Keratinocyte (primary cell): ENCODE results near the gene TBRG4. TPM values are rescaled to one million over a fixed set of nuclear protein-coding genes. Genes with fewer than 3 reads are reported as not detected.

Experiments
- DNase-seq: peaks from one replicate; pipeline ENCODE4 v3.0.0-alpha.2; 2011; ENCODE audit warnings: low read depth, missing footprints, low spot score
- FAIRE-seq: peaks from 2 replicates; lab custom pipeline; 2011; peaks lifted over from hg19 to GRCh38; lab: Jason Lieb, UNC
- H2AFZ ChIP-seq: 2 replicates; pipeline ENCODE4 v1.6.0; 2012; ENCODE audit warnings: low read length, control low read depth, inconsistent platforms; ENCODE audit not compliant: control insufficient read depth
- H3K27ac ChIP-seq: 2 replicates; pipeline ENCODE4 v1.5.1; 2011; ENCODE audit warnings: low read length; ENCODE audit not compliant: control insufficient read depth, insufficient read depth
- H3K27me3 ChIP-seq: 3 replicates; pipeline ENCODE4 v1.6.0; 2011; ENCODE audit warnings: low read length; ENCODE audit not compliant: control insufficient read depth, insufficient read depth; ENCODE audit errors: extremely low read depth
- H3K36me3 ChIP-seq, 2 experiments: 2 replicates in 1 of 2; 3 replicates in 1 of 2; pipeline ENCODE4 v1.5.1; 2011; ENCODE audit warnings: low read length in 2 of 2, mild to moderate bottlenecking in 1 of 2; ENCODE audit not compliant: control insufficient read depth in 2 of 2, insufficient read depth in 2 of 2; ENCODE audit errors: extremely low read depth in 1 of 2
- H3K4me1 ChIP-seq: 3 replicates; pipeline ENCODE4 v1.5.1; 2011; ENCODE audit warnings: low read length; ENCODE audit not compliant: control insufficient read depth, insufficient read depth; ENCODE audit errors: extremely low read depth
- H3K4me2 ChIP-seq: 3 replicates; pipeline ENCODE4 v1.6.0; 2011; ENCODE audit warnings: low read depth, low read length; ENCODE audit not compliant: control insufficient read depth, insufficient read depth; ENCODE audit errors: extremely low read depth
- H3K4me3 ChIP-seq, 3 experiments: fragments of 200-600 bp in 1 of 3; sonication (generic) in 1 of 3; 2 replicates in 2 of 3; 3 replicates in 1 of 3; pipeline ENCODE4 v1.5.1; 2011 to 2016; ENCODE audit warnings: low read length in 3 of 3, mild to moderate bottlenecking in 3 of 3, control low read depth in 2 of 3, inconsistent platforms in 1 of 3, low read depth in 1 of 3, mixed read lengths in 1 of 3, mixed run types in 1 of 3, moderate library complexity in 1 of 3; ENCODE audit not compliant: control insufficient read depth in 2 of 3, insufficient read depth in 2 of 3; ENCODE audit errors: extremely low read depth in 1 of 3
- H3K79me2 ChIP-seq: 2 replicates; pipeline ENCODE4 v1.6.0; 2012; ENCODE audit warnings: low read length; ENCODE audit not compliant: control insufficient read depth, insufficient read depth
- H3K9ac ChIP-seq: 3 replicates; pipeline ENCODE4 v1.6.0; 2011; ENCODE audit warnings: low read length; ENCODE audit not compliant: control insufficient read depth, insufficient read depth; ENCODE audit errors: extremely low read depth
- H3K9me1 ChIP-seq: 3 replicates; pipeline ENCODE4 v1.6.0; 2011; ENCODE audit warnings: low read length; ENCODE audit not compliant: control insufficient read depth, insufficient read depth; ENCODE audit errors: extremely low read depth
- H3K9me3 ChIP-seq: 2 replicates; pipeline ENCODE4 v1.5.1; 2012; ENCODE audit warnings: low read depth, low read length; ENCODE audit not compliant: control insufficient read depth
- H4K20me1 ChIP-seq: 3 replicates; pipeline ENCODE4 v1.6.0; 2011; ENCODE audit warnings: low read length; ENCODE audit not compliant: control insufficient read depth, insufficient read depth; ENCODE audit errors: extremely low read depth
- EZH2 ChIP-seq: IDR thresholded peaks from one replicate; pipeline ENCODE4 v1.6.1; 2012; ENCODE audit warnings: inconsistent platforms, mild to moderate bottlenecking, low read length, moderate library complexity
- dilution Hi-C: fragments of 300-500 bp; cut with MboI; formaldehyde crosslinking; loops from one replicate; pipeline ENCODE4 v1.7.0; 2020; ENCODE audit warnings: low sequenced_read_pairs; ENCODE audit not compliant: extremely low pct_ligation_motif_present
- polyA plus RNA-seq, 5 experiments: library from polyadenylated mRNA; depleted of rRNA in 3 of 5; stranded (reverse) in 3 of 5; stranded (forward) in 1 of 5; unstranded in 1 of 5; fragments of >200 nt; gene quantifications; 1 replicate in 1 of 5; 2 replicates in 3 of 5; 3 replicates in 1 of 5; pipeline versions ENCODE4 v1.2.1 to v1.2.3, GENCODE V29; 2011 to 2012; ENCODE audit warnings: missing spikeins in 2 of 5, low read depth in 1 of 5, low replicate concordance in 1 of 5
- TF ChIP-seq, protein P1 (sequence below), 3 experiments: IDR thresholded peaks in 1 of 3; conservative IDR thresholded peaks in 1 of 3; optimal IDR thresholded peaks in 1 of 3; 2 replicates in 2 of 3; 3 replicates in 1 of 3; pipeline versions ENCODE3 to v1.5.1; 2011; ENCODE audit warnings: low read length in 3 of 3, mild to moderate bottlenecking in 3 of 3, moderate library complexity in 2 of 3, control low read depth in 1 of 3, inconsistent platforms in 1 of 3; ENCODE audit not compliant: insufficient read depth in 2 of 3; ENCODE audit errors: extremely low read depth in 1 of 3

The TBRG4 gene
- polyA plus RNA-seq, 1 donor (not counting 4 experiments of a cell fraction or from before 2014, with no cell fraction given) = 90.5 TPM

DNA sequence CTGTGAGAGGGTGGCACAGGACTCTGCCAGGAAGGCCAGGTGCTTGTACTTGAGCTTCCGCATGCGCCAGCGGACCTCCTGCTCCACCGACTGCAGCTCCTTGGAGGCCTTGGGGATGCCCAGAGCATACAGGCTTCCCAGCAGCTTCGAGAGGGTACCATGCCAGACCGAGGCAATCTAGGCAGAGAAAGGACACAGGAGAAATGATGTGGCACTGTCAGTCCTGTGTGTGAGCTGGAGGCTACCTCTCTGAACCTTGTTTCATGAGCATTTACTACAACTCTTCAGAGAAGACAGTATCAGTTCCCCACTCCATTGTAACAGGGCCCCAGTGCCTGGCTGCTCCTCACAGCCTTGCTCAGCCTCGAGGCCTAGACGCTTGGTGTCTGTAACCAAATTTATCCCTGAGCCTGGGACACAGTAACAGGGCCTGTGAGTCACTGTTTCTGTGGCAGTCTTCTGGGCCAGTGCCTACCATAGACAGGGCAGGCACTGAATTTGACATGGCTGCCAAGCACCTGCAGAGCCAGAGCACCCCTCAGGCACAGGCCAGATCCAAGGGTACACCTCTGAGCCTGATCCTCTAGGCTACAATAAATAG lies 5.8 kb downstream of the TBRG4 start:
- peaks cover 9% of the 10 kb centered on the region for H4K20me1 ChIP-seq
- H3K4me1 ChIP-seq = peaks cover 17% of the 10 kb centered on the region
- no peaks in the 10 kb centered on the region for H3K9me3 ChIP-seq
- no peaks in the 10 kb centered on the region for H3K9me1 ChIP-seq
- no peak for FAIRE-seq
- no peak overlapping the region for H3K4me2 ChIP-seq
- H3K4me3 ChIP-seq = no peak overlapping the region
- DNase-seq = no peak
- no peak overlapping the region for H3K27ac ChIP-seq
- peaks cover 76% of the 10 kb centered on the region for H3K79me2 ChIP-seq
- TF ChIP-seq, protein P1, sequence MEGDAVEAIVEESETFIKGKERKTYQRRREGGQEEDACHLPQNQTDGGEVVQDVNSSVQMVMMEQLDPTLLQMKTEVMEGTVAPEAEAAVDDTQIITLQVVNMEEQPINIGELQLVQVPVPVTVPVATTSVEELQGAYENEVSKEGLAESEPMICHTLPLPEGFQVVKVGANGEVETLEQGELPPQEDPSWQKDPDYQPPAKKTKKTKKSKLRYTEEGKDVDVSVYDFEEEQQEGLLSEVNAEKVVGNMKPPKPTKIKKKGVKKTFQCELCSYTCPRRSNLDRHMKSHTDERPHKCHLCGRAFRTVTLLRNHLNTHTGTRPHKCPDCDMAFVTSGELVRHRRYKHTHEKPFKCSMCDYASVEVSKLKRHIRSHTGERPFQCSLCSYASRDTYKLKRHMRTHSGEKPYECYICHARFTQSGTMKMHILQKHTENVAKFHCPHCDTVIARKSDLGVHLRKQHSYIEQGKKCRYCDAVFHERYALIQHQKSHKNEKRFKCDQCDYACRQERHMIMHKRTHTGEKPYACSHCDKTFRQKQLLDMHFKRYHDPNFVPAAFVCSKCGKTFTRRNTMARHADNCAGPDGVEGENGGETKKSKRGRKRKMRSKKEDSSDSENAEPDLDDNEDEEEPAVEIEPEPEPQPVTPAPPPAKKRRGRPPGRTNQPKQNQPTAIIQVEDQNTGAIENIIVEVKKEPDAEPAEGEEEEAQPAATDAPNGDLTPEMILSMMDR (optimal IDR thresholded peaks at IDR 0.05 in 1 of 3, IDR thresholded peaks at IDR 0.05 in 1 of 3, conservative IDR thresholded peaks at IDR 0.05 in 1 of 3; ENCODE audit: extremely low read depth in 1 of 3, insufficient read depth in 2 of 3, low read length in 3 of 3) = no peak
- TF ChIP-seq EZH2 = no peak
- no peak overlapping the region for H2AFZ ChIP-seq
- dilution Hi-C loops = no loop called here
- no peaks in the 10 kb centered on the region for H3K27me3 ChIP-seq
- peaks cover 64 to 84% of the 10 kb centered on the region in 2 experiments for H3K36me3 ChIP-seq
- no peak overlapping the region for H3K9ac ChIP-seq

DNA sequence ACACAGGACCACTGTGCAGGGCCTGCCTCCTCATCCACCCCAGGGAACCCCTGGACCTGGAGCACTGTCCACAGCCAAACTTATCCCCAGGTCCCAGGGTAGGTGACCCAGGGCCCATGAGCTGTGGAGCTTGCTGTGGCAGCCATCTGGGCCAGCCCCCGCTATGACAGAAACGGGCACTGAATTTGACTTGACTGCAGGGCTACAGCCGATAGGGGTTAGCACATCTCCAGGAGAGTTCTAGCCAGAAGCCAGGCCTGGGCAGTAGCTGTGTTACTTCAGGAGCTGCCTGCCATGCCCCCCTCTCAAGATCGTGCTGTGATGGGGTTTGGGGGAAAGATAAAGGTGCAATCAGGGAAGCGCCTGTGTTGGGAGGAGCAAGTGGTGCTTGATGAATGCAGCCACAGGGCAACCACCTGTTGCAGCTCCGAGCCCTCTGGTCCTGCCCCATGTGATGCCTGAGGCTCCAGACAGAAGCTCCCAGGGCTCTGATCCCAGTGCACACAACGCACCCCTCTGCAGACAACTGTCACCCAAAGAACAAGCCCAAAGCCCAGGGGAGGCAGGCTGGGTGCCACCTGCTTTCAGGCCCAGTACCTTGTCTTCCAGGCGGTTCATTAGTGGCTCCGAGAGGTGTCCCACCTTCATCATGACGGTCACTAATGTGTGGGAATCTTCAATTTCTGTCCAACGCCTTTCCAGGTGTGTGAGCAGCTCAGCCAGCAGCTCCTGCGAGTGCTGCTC lies 6.5 kb downstream of the TBRG4 start:
- Histone ChIP-seq H3K9me3 (no peaks in the 10 kb centered on the region), H3K36me3 (peaks cover 67 to 88% of the 10 kb centered on the region in 2 experiments), H3K9ac (no peak overlapping the region), H3K27me3 (no peaks in the 10 kb centered on the region), H3K79me2 (peaks cover 69% of the 10 kb centered on the region), H2AFZ (no peak overlapping the region), H3K4me2 (no peak overlapping the region), H3K27ac (no peak overlapping the region), H3K4me3 (no peak overlapping the region), H3K4me1 (peaks cover 18% of the 10 kb centered on the region), H3K9me1 (peaks cover 2% of the 10 kb centered on the region), H4K20me1 (peaks cover 9% of the 10 kb centered on the region)
- no peak for TF ChIP-seq EZH2
- TF ChIP-seq, protein P1 (optimal IDR thresholded peaks at IDR 0.05 in 1 of 3, IDR thresholded peaks at IDR 0.05 in 1 of 3, conservative IDR thresholded peaks at IDR 0.05 in 1 of 3; ENCODE audit: extremely low read depth in 1 of 3, insufficient read depth in 2 of 3, low read length in 3 of 3) = no peak
- DNase-seq = no peak
- dilution Hi-C loops = no loop called here
- no peak for FAIRE-seq
